HEK293 (cell line): Measurements from ENCODE around the gene SNTB2.

Source experiments
- CTCF ChIA-PET: fragments of 350-600 bp; formaldehyde crosslinking; extraction: SDS; loops from one replicate; lab custom pipeline; 2021; ENCODE audit warnings: antibody characterized with exemption; lab: Yijun Ruan, JAX
- POLR2A ChIA-PET: fragments of 300-600 bp; formaldehyde crosslinking; extraction: SDS; loops from one replicate; lab custom pipeline; 2020; ENCODE audit warnings: antibody characterized with exemption, inconsistent platforms; lab: Yijun Ruan, JAX
- H3K27ac ChIP-seq: fragments of 200-500 bp; sonication (Bioruptor generic); 2 replicates; pipeline ENCODE4 v1.5.1; 2014; ENCODE audit warnings: low read depth, low read length, control low read depth, inconsistent platforms; ENCODE audit errors: extremely low read depth
- H3K36me3 ChIP-seq, 2 experiments: fragments of 200-500 bp in 1 of 2; sonication (Bioruptor generic) in 1 of 2; 1 replicate in 1 of 2; 2 replicates in 1 of 2; pipeline ENCODE4 v1.5.1; 2014 to 2017; ENCODE audit warnings: inconsistent platforms in 2 of 2, low read length in 2 of 2; ENCODE audit not compliant: control insufficient read depth in 2 of 2, insufficient read depth in 1 of 2
- H3K4me1 ChIP-seq: fragments of 200-500 bp; sonication (Bioruptor generic); 2 replicates; pipeline ENCODE4 v1.5.1; 2014; ENCODE audit warnings: mild to moderate bottlenecking, low read length, inconsistent platforms; ENCODE audit not compliant: control insufficient read depth, insufficient read depth
- H3K4me3 ChIP-seq: 2 replicates; pipeline ENCODE4 v1.5.1; 2011; ENCODE audit warnings: low read depth, mild to moderate bottlenecking, control low read depth, low read length, moderate library complexity
- H3K9me3 ChIP-seq: fragments of 200-500 bp; sonication (Bioruptor generic); 2 replicates; pipeline ENCODE4 v1.5.1; 2014; ENCODE audit warnings: low read depth, low read length, inconsistent platforms; ENCODE audit not compliant: control insufficient read depth, insufficient read depth
- HOXA7 ChIP-seq: sonication (generic); formaldehyde crosslinking; IDR thresholded peaks from 2 replicates; pipeline ENCODE4 v1.8.1; 2022; ENCODE audit warnings: missing genetic modification reagents, borderline replicate concordance
- KLF10 ChIP-seq: fragments of 450-650 bp; IDR thresholded peaks from 2 replicates; pipeline ENCODE4 v1.5.1; 2018; ENCODE audit warnings: missing biosample characterization, mild to moderate bottlenecking, missing genetic modification characterization
- MZF1 ChIP-seq: fragments of 450-650 bp; formaldehyde crosslinking; IDR thresholded peaks from 2 replicates; pipeline ENCODE4 v1.5.1; 2017; ENCODE audit warnings: missing biosample characterization, missing genetic modification characterization, borderline replicate concordance
- SALL2 ChIP-seq: fragments of 450-650 bp; formaldehyde crosslinking; IDR thresholded peaks from 2 replicates; pipeline ENCODE4 v1.5.0; 2017; ENCODE audit warnings: missing biosample characterization, mild to moderate bottlenecking, missing genetic modification characterization, borderline replicate concordance
- YY1 ChIP-seq: fragments of 450-650 bp; formaldehyde crosslinking; IDR thresholded peaks from 2 replicates; pipeline ENCODE4 v1.5.1; 2018; ENCODE audit warnings: missing biosample characterization, missing genetic modification characterization
- ZBTB8A ChIP-seq: fragments of 450-650 bp; formaldehyde crosslinking; IDR thresholded peaks from 2 replicates; pipeline ENCODE4 v1.5.1; 2016; ENCODE audit warnings: missing biosample characterization, missing genetic modification characterization
- ZEB2 ChIP-seq: fragments of 450-650 bp; formaldehyde crosslinking; IDR thresholded peaks from 2 replicates; pipeline ENCODE4 v1.5.1; 2016; ENCODE audit warnings: missing biosample characterization, missing genetic modification characterization
- ZFP69B ChIP-seq: fragments of 450-650 bp; formaldehyde crosslinking; IDR thresholded peaks from 2 replicates; pipeline ENCODE4 v1.5.1; 2016; ENCODE audit warnings: missing biosample characterization, missing genetic modification characterization
- ZNF157 ChIP-seq: fragments of 450-650 bp; formaldehyde crosslinking; IDR thresholded peaks from 2 replicates; pipeline ENCODE4 v1.5.1; 2016; ENCODE audit warnings: missing biosample characterization, missing genetic modification characterization
- ZNF266 ChIP-seq: fragments of 450-650 bp; formaldehyde crosslinking; IDR thresholded peaks from 2 replicates; pipeline ENCODE4 v1.5.1; 2016; ENCODE audit warnings: missing biosample characterization, missing genetic modification characterization, low read depth
- ZNF501 ChIP-seq: fragments of 450-650 bp; formaldehyde crosslinking; IDR thresholded peaks from 2 replicates; pipeline ENCODE4 v1.5.1; 2016; ENCODE audit warnings: missing biosample characterization, missing genetic modification characterization
- ZNF596 ChIP-seq: fragments of 450-650 bp; IDR thresholded peaks from 2 replicates; pipeline ENCODE4 v1.5.0; 2018; ENCODE audit warnings: missing biosample characterization, mild to moderate bottlenecking, missing genetic modification characterization, moderate library complexity
- ZNF654 ChIP-seq: fragments of 450-650 bp; formaldehyde crosslinking; IDR thresholded peaks from 2 replicates; pipeline ENCODE4 v1.5.1; 2016; ENCODE audit warnings: low read depth, missing biosample characterization, missing genetic modification characterization
- ZNF660 ChIP-seq: fragments of 450-650 bp; IDR thresholded peaks from 2 replicates; pipeline ENCODE4 v1.5.1; 2018; ENCODE audit warnings: missing biosample characterization, mild to moderate bottlenecking, missing genetic modification characterization
- TF ChIP-seq, protein P1 (sequence below): fragments of 450-650 bp; formaldehyde crosslinking; IDR thresholded peaks from 2 replicates; pipeline ENCODE4 v1.5.1; 2016; ENCODE audit warnings: missing biosample characterization, missing genetic modification characterization
- TF ChIP-seq, protein P2 (sequence below): fragments of 450-650 bp; formaldehyde crosslinking; conservative IDR thresholded peaks from 2 replicates; pipeline ENCODE4 v1.5.1; 2016; ENCODE audit warnings: low read depth, missing biosample characterization, missing genetic modification characterization
- TF ChIP-seq, protein P3 (sequence below): fragments of 450-650 bp; formaldehyde crosslinking; IDR thresholded peaks from 2 replicates; pipeline ENCODE4 v1.5.1; 2016; ENCODE audit warnings: missing biosample characterization, missing genetic modification characterization

Gene SNTB2

DNA sequence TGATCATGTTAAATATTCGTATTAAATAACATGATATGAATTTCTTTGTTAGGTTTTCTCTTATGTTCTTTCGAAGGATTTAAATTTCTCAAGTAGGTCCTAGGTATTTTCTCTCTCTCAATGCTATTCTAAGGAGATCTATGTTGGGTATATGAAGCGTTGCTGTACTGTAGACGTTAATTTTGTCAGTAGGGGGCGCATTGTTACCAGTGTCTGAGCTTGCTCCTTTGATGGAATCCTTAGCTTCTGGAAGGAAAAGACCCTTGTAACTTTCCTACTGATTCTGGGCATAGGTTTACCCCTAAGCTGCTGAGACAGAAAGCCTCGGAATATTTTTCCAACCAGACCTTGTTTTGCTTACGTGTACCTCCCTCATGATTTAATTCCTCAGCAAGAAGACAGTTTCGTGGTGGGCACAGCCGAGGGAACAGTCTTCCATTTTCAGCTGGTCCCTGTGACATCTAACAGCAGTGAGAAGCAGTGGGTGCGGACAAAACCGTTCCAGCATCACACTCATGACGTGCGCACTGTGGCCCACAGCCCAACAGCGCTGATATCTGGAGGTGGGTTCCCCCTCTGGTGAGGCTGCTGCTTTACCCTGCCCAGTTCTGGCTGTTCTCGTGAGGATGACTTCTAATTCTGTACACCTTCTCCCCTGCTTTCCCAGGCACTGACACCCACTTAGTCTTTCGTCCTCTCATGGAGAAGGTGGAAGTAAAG lies 36.7 kb upstream of the SNTB2 start:
- no peak overlapping the region for H3K4me3 ChIP-seq
- POLR2A ChIA-PET, result interaction anchor here (0.6 to 1.2 kb wide), 3 partner anchors 37 to 162 kb away, joined by 3 to 7 read pairs (median 4); partner anchors contain the start of genes SNTB2 and VPS4A
- TF ChIP-seq ZNF596 (no peak), ZNF654 (tag by site-specific recombination) (peak; percentile 93), ZNF660 (peak; percentile 85)
- TF ChIP-seq, protein P1, sequence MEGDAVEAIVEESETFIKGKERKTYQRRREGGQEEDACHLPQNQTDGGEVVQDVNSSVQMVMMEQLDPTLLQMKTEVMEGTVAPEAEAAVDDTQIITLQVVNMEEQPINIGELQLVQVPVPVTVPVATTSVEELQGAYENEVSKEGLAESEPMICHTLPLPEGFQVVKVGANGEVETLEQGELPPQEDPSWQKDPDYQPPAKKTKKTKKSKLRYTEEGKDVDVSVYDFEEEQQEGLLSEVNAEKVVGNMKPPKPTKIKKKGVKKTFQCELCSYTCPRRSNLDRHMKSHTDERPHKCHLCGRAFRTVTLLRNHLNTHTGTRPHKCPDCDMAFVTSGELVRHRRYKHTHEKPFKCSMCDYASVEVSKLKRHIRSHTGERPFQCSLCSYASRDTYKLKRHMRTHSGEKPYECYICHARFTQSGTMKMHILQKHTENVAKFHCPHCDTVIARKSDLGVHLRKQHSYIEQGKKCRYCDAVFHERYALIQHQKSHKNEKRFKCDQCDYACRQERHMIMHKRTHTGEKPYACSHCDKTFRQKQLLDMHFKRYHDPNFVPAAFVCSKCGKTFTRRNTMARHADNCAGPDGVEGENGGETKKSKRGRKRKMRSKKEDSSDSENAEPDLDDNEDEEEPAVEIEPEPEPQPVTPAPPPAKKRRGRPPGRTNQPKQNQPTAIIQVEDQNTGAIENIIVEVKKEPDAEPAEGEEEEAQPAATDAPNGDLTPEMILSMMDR, result peak; percentile 67; the same call in 1 of the 2 replicates
- TF ChIP-seq, all 188 proteins: peak for 3
- Histone ChIP-seq H3K9me3 (no peaks in the 10 kb centered on the region), H3K4me1 (no peaks in the 10 kb centered on the region), H3K36me3 (peaks cover 46 to 74% of the 10 kb centered on the region in 2 experiments), H3K27ac (no peak overlapping the region)
- CTCF ChIA-PET, result interaction anchor here (0.6 to 6.9 kb wide), 30 partner anchors 8 to 226 kb away, joined by 3 to 104 read pairs (median 4); partner anchors contain the start of genes CHTF8, SNTB2, UTP4 and VPS4A

DNA sequence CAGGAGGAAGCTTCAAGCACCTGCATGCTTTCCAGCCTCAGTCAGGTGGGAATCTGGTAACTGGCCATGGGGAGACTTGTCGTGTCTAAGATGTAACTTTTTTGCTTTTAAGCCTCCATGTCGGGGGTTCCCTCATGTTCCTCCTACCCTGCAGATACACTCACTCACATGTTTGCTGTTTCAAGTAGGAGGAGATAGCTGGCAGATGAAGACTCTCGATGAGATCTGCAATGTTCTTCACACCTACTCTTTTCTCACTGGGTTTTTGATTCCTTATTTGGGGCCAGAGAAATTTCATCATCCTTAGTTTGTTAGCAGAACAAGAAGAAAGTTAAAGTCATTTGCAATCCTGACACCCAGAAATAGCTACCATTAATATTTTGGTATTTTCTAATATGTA lies 29.8 kb upstream of the SNTB2 start:
- TF ChIP-seq ZNF660 (no peak), ZBTB8A (tag by site-specific recombination) (no peak), SALL2 (no peak), HOXA7 (CRISPR knock-in tag) (no peak), ZNF501 (tag by site-specific recombination) (no peak), MZF1 (no peak), YY1 (tag by site-specific recombination) (no peak), KLF10 (tag by site-specific recombination) (no peak), ZEB2 (no peak), ZNF266 (no peak), ZNF157 (tag by site-specific recombination) (no peak), ZFP69B (no peak)
- TF ChIP-seq, protein P2, sequence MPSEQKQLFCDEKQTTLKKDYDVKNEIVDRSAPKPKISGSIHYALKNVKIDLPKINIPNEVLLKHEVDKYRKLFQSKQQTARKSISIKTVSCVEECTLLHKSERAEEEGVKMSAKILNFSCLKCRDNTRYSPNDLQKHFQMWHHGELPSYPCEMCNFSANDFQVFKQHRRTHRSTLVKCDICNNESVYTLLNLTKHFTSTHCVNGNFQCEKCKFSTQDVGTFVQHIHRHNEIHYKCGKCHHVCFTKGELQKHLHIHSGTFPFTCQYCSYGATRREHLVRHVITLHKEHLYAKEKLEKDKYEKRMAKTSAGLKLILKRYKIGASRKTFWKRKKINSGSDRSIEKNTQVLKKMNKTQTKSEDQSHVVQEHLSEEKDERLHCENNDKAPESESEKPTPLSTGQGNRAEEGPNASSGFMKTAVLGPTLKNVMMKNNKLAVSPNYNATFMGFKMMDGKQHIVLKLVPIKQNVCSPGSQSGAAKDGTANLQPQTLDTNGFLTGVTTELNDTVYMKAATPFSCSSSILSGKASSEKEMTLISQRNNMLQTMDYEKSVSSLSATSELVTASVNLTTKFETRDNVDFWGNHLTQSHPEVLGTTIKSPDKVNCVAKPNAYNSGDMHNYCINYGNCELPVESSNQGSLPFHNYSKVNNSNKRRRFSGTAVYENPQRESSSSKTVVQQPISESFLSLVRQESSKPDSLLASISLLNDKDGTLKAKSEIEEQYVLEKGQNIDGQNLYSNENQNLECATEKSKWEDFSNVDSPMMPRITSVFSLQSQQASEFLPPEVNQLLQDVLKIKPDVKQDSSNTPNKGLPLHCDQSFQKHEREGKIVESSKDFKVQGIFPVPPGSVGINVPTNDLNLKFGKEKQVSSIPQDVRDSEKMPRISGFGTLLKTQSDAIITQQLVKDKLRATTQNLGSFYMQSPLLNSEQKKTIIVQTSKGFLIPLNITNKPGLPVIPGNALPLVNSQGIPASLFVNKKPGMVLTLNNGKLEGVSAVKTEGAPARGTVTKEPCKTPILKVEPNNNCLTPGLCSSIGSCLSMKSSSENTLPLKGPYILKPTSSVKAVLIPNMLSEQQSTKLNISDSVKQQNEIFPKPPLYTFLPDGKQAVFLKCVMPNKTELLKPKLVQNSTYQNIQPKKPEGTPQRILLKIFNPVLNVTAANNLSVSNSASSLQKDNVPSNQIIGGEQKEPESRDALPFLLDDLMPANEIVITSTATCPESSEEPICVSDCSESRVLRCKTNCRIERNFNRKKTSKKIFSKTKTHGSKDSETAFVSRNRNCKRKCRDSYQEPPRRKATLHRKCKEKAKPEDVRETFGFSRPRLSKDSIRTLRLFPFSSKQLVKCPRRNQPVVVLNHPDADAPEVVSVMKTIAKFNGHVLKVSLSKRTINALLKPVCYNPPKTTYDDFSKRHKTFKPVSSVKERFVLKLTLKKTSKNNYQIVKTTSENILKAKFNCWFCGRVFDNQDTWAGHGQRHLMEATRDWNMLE (tag by site-specific recombination), result no peak
- TF ChIP-seq, protein P3, sequence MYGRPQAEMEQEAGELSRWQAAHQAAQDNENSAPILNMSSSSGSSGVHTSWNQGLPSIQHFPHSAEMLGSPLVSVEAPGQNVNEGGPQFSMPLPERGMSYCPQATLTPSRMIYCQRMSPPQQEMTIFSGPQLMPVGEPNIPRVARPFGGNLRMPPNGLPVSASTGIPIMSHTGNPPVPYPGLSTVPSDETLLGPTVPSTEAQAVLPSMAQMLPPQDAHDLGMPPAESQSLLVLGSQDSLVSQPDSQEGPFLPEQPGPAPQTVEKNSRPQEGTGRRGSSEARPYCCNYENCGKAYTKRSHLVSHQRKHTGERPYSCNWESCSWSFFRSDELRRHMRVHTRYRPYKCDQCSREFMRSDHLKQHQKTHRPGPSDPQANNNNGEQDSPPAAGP, result no peak
- ChIA-PET CTCF (interaction anchor here (0.6 to 1.9 kb wide), 4 partner anchors 7 to 567 kb away, joined by 5 to 9 read pairs (median 6); no protein-coding TSS in a partner anchor), POLR2A (interaction anchor here (0.6 kb wide), 1 partner anchor 29 kb away, joined by 3 read pairs; no protein-coding TSS in a partner anchor)
- no peak overlapping the region for H3K27ac ChIP-seq
- H3K9me3 ChIP-seq, result no peaks in the 10 kb centered on the region
- H3K4me1 ChIP-seq, result no peaks in the 10 kb centered on the region
- no peak overlapping the region for H3K4me3 ChIP-seq
- peaks cover 46 to 83% of the 10 kb centered on the region in 2 experiments for H3K36me3 ChIP-seq
